Testis (tissue), 2 donors: ENCODE measurements around the gene ZNF552.

Source experiments
- POLR2A ChIP-seq: fragments of 450-650 bp; IDR thresholded peaks from one replicate; pipeline ENCODE4 v1.6.1; 2017; ENCODE audit warnings: antibody characterized with exemption, mild to moderate bottlenecking, moderate library complexity
- TF ChIP-seq, protein P1 (sequence below), 3 experiments: fragments of 450-650 bp in 2 of 3; fragments of 200-600 bp in 1 of 3; sonication (generic) in 1 of 3; IDR thresholded peaks; one replicate each; pipeline ENCODE4 v1.5.1; 2016 to 2019; ENCODE audit warnings: antibody characterized with exemption in 3 of 3, mild to moderate bottlenecking in 2 of 3, moderate library complexity in 1 of 3

DNA sequence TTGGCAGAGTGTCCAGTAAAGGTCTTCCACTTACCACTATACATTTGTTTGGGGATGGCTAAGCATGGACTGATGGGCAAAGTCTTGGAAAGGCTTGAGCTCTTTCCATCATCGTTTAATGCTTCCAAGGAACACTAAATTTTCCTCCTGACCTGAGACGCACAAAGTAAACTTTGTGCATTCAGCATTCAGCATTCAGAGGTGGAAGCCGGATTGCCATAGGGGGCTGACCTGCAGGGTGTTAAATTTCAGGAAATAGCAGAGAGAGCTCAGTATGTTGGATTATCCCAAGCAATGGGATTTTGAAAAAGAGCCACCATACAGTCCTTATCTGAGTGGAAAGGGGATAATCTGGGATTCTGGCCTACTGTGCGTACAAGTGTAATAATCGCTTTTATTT lies 14.0 kb downstream of the ZNF552 start:
- TF ChIP-seq, protein P1, sequence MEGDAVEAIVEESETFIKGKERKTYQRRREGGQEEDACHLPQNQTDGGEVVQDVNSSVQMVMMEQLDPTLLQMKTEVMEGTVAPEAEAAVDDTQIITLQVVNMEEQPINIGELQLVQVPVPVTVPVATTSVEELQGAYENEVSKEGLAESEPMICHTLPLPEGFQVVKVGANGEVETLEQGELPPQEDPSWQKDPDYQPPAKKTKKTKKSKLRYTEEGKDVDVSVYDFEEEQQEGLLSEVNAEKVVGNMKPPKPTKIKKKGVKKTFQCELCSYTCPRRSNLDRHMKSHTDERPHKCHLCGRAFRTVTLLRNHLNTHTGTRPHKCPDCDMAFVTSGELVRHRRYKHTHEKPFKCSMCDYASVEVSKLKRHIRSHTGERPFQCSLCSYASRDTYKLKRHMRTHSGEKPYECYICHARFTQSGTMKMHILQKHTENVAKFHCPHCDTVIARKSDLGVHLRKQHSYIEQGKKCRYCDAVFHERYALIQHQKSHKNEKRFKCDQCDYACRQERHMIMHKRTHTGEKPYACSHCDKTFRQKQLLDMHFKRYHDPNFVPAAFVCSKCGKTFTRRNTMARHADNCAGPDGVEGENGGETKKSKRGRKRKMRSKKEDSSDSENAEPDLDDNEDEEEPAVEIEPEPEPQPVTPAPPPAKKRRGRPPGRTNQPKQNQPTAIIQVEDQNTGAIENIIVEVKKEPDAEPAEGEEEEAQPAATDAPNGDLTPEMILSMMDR (IDR thresholded peaks at IDR 0.05) = no peak
- TF ChIP-seq POLR2A = no peak
